NCI-H524 (cell line): ENCODE data around the gene PTPN7.
"Not testable (repeated sequence)": the region's sequence is repeated elsewhere in the genome, so short reads cannot be mapped to it uniquely, and the experiment has no call there.

Experiments used
- DNase-seq, 2 experiments: peaks; one replicate each; lab custom pipeline; 2025; lab: John Stamatoyannopoulos, UW

The PTPN7 gene

DNA sequence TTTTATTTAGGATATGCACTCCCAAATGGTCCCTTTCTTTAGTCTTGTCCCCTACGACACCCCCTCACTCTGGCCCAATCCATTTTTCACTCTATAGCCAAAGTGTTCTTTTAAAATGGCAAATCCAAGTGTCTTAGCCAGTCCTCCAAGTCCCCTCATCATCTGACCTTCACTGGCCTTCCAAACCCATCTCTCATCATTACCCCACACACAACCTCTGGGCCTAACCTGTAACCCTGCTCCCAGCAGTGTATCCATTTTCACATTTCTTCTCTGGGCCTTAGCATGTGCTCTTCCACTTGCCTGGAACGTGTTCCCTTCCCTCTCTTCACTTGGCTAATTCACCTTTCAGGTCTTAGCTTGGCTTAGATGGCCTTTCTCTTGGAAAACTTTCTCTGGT is 9.4 kb downstream of the PTPN7 start:
- DNase-seq = no peak

DNA sequence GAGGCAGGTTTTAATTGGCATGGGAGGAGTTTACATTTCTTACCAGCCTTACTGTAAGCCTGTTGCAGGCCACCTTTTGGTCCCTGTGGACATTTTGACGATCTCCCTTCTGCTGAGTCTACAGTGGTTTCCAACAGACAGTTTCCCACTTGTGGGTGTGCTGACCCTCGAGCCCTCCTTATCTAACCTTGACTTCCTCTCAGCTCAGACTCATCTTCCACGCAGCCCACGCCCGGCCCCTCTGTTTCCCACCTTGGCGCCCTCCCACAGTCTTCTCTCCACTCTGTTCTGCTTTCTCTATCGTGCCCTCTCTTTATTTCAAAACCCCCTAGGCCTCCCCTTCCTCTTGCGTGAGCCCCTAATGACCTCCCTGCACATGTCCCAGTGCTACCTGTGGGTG is 9.8 kb downstream of the PTPN7 start:
- DNase-seq = no peak

DNA sequence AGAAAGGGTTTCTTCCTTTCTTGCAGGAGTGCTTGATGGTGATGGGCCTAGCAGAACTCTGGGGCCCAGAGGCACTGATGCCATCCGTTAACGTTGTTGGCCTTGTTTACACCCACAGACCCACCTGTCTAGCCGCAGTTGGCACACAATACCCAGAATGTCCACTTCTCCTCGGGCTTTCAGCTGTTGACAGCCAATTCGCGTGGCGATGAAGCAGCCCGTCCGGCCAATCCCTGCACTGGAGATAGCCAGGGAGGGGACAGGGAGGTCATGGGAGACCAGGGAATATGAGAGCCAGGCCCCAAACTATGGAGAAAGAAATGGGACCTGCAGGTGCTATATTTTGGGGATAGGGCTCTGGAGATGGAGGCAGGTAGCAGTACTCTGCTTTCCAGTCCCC is 10.2 kb downstream of the PTPN7 start:
- DNase-seq = no peak

DNA sequence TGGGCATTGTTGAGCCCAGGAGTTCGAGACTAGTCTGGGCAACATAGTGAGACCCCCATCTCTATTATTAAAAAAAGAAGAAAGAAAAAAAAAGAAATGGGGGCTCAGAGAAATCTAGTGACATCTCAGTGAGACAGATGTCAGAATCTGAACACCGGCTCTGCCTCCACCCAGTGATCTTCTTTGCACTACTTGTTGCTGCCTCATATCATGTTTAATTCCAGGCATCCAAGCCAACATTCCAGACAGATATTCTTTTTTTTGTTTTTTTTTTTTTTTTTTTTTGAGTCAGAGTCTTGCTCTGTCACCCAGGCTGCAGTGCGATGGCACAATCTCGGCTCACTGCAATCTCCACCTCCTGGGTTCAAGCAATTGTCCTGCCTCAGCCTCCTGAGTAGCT is 10.8 kb downstream of the PTPN7 start:
- DNase-seq = no peak

DNA sequence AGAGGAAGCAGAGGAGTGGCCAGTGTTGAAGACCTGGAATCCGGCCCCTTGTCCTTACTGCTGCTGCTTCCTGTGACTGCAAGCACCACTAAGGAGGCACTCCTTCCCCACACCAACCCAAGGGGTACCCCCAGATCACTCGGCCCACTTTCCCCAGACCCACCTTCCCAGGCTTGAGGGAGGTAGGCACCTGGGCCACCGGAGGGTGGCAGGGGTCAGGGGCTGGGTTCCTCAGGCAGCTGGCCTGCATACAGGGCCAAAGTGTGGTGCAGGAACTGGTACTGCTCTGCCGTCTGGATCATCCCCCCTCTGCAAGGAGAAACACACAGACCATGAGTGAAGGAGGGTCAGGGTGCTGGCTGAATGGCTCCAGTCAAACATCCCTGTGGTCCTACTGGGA is 12.0 kb downstream of the PTPN7 start:
- DNase-seq = no peak

DNA sequence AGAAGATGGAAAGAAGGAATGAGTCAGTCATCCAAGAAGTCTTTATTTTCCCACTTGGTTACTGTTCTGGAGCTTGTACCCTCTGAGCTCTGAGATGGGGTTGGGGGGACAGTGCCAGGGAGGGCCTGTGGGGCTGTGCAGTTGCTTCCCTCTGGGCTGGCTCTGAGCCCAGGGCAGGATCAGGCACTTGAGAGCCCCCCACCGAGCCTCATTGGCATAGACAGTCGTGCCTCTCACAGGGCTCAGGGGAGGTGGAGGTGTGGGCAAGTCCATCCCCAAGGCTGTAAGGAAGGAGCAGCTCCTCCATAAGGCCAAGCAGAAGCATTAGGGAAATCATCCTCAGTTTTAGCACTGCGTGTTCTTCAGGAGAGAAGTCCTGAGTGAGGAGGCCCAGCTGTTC is 13.4 kb downstream of the PTPN7 start:
- DNase-seq = no peak

DNA sequence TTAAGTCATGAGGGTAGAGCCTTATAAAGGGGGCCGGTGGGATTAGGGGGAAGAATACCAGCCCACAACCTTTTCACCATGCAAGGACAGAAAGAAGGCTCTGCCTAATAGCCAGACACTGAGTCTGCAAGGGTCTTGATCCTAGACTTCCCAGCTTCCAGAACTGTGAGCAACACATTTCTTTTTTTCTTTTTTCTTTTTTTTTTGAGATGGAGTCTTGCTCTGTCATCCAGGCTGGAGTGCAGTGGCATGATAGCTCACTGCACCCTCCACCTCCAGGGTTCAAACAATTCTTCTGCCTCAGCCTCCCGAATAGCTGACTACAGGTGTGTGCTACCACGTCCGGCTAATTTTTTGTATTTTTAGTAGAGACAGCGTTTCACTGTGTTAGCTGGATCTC is 14.1 kb downstream of the PTPN7 start:
- no peak for DNase-seq

DNA sequence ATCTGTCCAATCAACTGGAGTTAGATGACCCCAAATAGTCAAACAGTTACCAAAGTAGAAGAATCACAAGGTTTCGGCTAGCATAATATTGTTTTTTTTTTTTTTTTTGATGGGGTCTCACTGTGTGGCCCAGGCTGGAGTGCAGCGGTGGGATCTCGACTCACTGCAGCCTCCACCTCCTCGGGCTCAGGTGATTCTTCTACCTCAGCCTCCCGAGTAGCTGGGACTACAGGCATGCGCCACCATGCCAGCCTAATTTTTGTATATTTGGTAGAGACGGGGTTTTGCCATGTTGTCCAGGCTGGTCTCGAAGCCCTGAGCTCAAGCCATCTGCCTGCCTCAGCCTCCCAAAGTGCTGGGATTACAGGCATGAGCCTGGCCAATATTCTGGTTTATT is 14.7 kb downstream of the PTPN7 start:
- DNase-seq = not testable (repeated sequence)

DNA sequence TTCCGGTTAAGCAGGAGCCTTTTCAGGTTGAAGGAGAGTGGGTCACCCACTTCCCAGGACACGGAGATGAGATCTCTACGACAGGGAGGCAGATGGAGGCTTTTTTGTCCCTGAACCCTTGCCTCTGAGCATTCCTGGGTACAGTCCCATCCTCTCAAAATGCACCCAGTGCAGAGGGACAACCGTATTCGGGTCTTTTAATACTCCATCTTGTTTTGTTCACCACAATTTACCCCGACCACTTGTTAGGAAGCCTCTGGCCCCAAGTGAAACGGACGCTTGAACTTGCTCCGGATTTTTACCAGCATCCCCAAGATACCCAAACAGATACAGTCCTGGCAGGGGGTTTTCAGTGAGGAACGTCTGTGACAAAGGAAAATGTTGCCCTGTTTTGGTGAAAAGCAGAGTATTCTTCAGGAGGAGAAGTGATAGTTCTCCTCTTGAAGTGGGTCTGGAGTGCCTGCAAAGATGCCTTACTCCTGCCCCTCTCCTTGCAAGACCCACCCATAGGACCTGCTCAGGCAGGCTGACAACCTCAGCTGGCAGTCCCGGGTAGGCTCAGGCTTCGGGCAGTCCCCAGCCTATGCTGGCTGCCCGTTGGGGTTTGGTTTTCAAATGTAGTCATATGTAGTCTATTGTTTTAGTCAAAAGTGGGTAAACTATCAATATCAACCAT is 15.2 kb downstream of the PTPN7 start:
- DNase-seq = no peak

DNA sequence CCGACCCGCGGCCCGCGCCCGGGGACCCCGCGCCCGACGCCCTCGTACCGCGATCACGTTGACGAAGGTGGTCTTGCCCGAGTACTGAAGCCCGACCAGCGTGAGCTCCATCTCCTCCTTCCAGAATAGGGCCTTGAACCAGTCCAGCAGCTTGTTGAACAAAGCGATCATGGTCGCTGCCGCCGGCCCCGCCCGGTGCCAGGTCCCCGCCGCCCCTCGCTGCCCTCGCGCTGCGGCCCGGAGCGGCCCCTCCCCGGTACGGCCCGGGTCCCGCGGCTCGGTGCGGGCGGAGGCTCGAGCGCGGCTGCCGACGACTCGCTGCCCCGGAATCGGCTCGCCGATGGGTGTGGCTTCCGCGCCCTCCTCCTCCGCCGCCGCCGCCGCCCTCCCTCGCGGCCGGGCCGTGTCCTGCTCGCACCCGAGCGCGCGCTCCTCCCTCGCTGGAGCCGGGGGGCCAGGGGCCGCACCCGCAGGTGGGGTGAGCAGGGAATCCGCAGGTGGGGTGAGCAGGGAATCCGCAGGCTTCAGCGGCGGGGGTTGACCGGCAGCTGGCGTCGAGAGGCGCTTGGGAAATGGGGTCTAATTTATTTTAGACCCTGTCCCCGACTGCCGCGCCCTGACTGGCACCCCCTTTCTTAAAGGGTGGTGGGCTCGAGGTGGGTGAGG is 15.9 kb downstream of the PTPN7 start, which contains the start of gene ARL8A:
Gene ARL8A, minus strand, starts transcription at position 336 of the 666 bp plus-strand sequence. Its CDS starts 165 bp downstream, at position 171.
- peak in 1 of 2 experiments; percentile 40 for DNase-seq

DNA sequence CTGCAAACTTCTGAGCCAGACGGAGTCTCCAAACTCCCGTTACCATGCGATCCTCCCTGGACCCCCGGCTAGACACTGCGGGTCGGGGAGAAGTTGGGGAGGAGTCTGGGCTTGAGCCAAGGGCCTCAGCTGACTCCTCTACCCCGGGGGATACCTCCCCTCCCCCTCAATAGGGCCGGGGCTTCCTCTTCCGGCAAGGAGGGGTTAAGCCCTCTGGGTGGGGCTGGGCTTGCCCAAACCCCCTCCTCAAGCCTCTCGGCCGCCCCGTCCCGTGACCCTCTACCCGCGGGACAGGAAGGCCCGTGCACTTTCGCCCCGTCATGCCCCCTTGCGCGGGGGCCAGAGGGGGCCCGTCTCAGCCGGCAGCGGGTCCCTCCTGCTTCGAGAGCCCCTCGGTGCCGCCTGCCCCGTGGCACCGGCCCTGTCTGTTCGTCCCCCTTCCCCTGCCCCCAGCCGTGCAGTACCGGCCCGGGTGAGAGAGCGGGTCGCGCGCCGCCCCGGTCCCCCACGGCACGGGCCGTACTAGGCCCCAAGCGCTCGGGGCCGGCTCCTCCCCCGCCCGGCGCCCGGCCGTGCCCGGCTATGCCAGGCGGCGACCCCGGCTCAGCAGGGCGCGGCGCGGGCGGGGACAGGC is 16.5 kb downstream of the PTPN7 start:
- DNase-seq = peak in 1 of 2 experiments; percentile 26

DNA sequence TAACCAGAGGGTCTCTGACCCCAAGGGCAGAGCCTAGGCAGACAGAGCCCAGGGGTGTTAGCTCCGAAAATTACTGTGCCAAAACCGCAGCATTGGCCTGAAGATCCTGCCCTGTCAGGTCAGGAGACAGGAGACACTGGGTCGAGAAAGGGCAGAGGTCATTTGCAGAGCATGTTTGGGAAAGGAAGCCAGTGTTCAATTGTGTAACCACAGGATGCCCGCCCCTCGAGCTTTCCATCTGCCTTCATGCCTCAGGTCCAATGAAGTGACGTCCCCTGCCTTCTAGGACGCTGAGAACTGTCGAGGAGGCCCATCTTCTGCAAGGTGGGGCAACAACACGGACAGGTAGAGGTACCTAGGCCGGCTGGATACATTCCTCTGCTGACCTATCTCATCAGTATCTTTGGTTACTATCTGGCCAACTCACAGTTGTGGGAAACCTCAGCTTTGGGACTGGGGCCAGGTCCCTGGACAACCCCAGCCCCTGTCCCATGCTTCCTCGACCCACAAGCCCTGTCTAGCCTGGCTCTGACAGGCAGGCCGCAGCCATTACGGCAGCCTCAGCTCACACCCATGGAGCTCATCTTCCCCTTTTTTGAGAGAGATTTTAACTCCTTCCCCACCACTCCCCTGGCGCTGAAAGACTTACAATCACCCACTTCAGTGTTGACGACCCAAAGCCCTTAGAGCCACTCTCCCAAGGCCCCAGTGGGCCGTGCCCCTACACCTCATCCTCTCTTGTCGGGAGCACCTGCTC is 17.2 kb downstream of the PTPN7 start:
- DNase-seq = no peak

DNA sequence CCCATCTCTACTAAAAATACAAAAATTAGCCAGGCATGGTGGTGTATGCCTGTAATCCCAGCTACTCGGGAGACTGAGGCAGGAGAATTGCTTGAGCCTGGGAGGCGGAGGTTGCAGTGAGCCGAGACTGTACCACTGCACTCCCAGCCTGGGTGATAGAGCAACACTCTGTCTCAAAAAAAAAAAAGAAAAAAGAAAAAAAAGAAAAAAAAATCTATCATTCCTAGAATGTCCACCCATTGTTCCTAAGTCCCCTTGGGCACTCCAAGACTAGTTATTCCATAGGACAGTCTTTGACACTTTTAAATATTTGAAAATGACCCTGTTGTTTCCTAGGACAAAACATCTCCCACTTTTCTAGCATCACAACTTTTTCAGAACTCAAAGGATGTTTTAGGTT is 18.9 kb downstream of the PTPN7 start:
- not testable (repeated sequence) for DNase-seq

DNA sequence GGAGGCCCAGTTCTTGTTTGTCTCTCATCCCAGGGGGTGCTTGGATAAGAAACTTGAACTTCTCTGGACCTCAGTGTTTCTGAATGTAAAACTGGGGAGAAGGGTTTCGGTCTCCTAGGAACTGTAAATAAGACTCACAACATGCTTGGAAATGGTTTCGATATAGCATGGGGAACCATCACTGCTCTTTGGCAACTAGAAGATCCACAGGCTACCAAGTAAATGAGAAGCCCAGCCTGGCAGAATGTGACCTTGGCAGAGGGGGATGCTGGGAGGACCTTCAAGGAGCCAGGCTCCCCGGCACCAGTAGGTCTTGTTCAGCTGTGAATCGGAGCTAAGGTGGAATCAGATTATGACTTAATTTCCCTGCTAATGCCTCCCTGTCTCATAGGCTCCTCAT is 19.6 kb downstream of the PTPN7 start:
- no peak for DNase-seq

DNA sequence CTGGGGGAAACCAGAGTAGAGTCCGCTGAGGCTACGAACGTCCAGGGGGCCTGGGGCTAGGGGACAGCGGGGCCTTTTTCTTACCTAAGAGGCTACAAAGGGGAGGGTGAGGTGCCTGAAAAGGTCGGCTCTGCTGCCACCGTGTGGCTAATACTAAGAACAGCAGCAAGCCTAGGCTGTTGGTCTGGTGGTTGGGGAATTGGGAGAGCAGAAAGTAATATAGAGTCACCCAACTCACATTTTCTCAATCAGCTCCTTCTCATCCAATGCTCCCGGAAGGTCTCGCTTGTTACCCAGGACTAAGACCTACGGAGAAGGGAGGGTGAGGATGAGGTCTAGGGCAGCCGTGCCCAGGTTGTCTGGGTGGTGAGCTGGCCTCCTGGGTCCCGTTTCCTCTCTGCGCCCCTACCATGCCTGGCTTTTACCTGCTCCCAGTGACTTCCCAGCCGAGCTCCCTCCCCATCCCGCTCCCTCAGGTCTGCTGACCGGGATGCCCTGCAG is 25.1 kb downstream of the PTPN7 start:
- peak; percentile 56 to 64 for DNase-seq

DNA sequence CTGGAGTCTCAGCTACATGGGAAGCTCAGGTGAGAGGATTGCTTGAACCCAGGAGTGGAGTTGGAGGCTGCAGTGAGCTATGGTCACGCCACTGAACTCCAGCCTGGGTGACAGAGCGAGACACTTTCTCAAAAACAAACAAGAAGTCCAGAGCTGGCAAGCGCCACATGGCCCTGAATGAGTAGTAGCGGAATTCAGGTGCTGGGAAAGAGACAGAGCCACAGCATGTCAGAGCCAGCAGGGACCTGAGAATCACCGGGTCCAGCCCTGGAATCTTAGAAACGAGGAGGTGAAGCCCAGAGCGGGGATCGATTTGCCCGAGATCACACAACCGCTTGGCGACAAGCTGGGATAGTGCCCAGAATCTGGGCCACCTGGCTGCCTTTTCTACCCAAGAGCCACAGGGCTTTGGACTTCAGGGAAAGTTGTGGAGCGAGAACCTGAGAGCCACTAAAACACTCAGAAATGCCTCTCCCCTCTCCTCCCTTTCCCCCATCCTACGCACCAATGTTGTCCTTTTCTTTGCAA is 25.7 kb downstream of the PTPN7 start:
- DNase-seq = no peak

DNA sequence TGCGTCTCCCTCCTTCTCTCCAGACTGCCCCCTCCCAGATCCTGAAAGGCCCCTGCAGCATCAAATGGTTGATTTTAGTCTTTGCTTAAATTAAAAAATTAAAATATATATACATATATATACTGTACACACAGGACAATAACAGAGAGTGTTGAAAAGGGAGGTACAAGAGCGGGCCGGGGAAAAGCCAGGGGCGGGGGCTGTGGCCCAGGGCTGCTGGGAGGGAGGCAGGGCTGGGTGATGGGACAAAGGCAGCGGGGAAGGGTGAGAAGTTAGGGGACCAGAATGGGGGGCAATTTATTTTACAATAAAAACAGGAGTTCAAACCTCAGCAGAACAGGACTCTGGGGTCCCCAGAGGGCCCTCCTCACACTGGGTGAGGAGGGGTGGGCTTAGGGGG is 26.4 kb downstream of the PTPN7 start:
- DNase-seq = no peak

DNA sequence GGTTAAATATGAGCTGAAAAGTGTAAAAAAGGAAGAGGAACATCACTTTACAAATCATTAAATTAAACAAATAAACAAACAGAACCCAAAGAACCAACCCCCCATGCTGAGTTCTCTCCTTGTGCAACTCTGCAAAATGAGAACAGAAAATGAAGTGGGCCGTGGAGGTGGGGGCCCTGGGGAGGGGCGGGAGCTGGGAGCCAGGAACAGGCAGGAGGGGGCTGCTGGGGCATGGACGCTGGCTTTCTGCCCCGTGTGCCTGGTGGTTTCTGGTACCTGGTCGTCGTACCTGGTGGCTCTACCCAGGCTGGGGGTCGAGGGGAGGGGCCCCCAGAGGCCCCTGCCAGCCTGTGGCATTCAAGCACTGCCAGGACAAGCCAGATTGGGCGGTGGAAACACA is 26.9 kb downstream of the PTPN7 start:
- no peak for DNase-seq

DNA sequence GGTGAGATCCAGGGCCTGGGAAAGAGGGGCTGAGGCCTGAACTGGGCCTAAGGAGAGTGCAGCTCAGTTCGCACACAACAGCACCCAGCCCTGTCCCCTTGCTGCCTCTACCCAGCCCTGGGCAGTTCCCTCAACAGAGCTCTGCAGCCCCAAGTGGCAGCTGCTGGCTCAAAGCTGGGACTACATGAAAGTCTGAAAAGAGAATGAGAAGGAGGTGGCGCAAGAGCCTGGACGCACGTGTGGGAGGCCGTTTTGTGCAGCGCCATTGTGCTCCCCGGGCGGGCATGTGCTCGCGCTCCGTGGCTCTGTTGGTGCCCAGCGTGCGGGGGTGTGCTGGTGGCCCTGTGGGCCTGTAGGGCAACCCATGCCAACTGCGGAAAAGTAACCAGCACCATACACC is 27.4 kb downstream of the PTPN7 start:
- no peak for DNase-seq

DNA sequence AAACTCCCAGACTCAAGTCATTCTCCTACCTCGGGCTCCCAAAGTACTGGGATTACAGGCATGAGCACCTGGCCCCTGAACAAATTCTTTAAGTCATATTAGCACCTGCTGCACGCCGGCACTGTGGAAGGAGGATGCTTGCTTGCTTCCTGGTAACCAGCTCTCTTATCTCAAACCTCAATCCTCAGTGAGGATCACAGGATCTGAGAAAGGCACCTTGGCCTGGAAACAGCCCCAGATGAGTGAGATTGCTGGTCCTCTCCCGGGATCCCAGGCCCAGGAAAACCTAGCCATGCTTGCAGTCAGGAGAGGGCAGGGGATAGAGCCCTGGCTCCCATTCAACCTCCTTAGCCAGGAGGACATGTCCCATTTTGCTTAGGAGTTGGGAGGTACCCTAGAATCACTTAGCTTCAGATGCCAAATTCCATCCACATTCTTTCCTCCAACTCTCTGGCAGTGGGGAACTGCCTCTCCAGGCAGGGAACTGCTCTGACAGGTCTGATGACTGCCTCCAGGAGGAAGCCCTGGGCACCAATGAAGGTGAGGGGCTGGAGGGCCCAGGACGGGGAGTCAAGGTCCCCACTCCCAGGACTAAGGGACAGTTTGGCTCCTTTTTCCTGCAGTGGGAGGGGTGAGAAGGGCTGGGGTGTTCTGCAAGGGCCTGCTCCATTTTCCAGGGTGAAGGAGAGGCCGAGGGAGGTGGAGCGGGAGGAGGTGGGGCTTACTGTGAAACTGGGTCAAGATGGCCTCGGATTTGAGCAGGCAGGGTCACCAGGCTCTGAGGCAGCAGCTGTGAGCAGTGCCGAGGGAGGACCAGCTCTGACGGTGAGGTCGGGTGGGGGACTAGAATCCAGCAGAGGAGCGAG is 28.2 kb downstream of the PTPN7 start:
- DNase-seq = no peak
